Liver (tissue), 9 donors: ENCODE results near the gene WDR77. TPM values are rescaled to one million over a fixed set of nuclear protein-coding genes. Genes with fewer than 3 reads are reported as not detected.

Experiments
- DNase-seq: peaks from one replicate; pipeline ENCODE4 v3.0.0-alpha.2; 2017; ENCODE audit warnings: low spot score
- H3K27ac ChIP-seq, 2 donors: one replicate each; pipeline ENCODE4 v1.7.0; 2013; ENCODE audit warnings: inconsistent platforms in 2 of 2, low read length in 2 of 2, control low read depth in 1 of 2, low read depth in 1 of 2, mild to moderate bottlenecking in 1 of 2
- H3K27me3 ChIP-seq, 4 donors: one replicate each; pipeline versions ENCODE4 v1.6.1 to v1.7.0; 2013; ENCODE audit warnings: low read length in 3 of 4, inconsistent platforms in 1 of 4, mild to moderate bottlenecking in 1 of 4, moderate library complexity in 1 of 4; ENCODE audit not compliant: control insufficient read depth in 4 of 4, insufficient read depth in 4 of 4
- H3K36me3 ChIP-seq, 4 donors: one replicate each; pipeline versions ENCODE4 v1.6.1 to v1.7.0; 2013; ENCODE audit warnings: low read length in 3 of 4, mild to moderate bottlenecking in 3 of 4, low read depth in 1 of 4, moderate library complexity in 1 of 4; ENCODE audit not compliant: control insufficient read depth in 4 of 4, insufficient read depth in 3 of 4
- H3K4me1 ChIP-seq, 4 donors: one replicate each; pipeline versions ENCODE4 v1.6.1 to v1.7.0; 2013; ENCODE audit warnings: low read length in 3 of 4, mild to moderate bottlenecking in 3 of 4, moderate library complexity in 1 of 4; ENCODE audit not compliant: control insufficient read depth in 4 of 4, insufficient read depth in 4 of 4
- H3K4me3 ChIP-seq, 3 donors: one replicate each; pipeline versions ENCODE4 v1.6.1 to v1.7.0; 2013; ENCODE audit warnings: low read length in 3 of 3, control low read depth in 1 of 3, low read depth in 1 of 3, mild to moderate bottlenecking in 1 of 3
- H3K9ac ChIP-seq, 2 donors: one replicate each; pipeline ENCODE4 v1.7.0; 2013; ENCODE audit warnings: low read length in 2 of 2, mild to moderate bottlenecking in 2 of 2, moderate library complexity in 2 of 2, control low read depth in 1 of 2, low read depth in 1 of 2
- H3K9me3 ChIP-seq, 4 donors: one replicate each; pipeline versions ENCODE4 v1.6.1 to v1.7.0; 2013; ENCODE audit warnings: low read length in 3 of 4; ENCODE audit not compliant: control insufficient read depth in 4 of 4
- ATF3 ChIP-seq: IDR thresholded peaks from 2 replicates; pipeline ENCODE4 v1.6.1; 2016; ENCODE audit warnings: antibody characterized with exemption
- CTCF ChIP-seq: fragments of 150-350 bp; IDR thresholded peaks from 2 replicates; pipeline ENCODE4 v1.5.1; 2017; ENCODE audit warnings: improper control_type of control experiment, low read depth, low read length; ENCODE audit not compliant: missing input control
- EGR1 ChIP-seq, 2 donors: IDR thresholded peaks; 2 replicates each; pipeline ENCODE4 v1.6.1; 2016 to 2018; ENCODE audit warnings: antibody characterized with exemption in 2 of 2, low read depth in 2 of 2
- FOXA1 ChIP-seq: IDR thresholded peaks from 2 replicates; pipeline ENCODE4 v1.6.1; 2016; ENCODE audit warnings: antibody characterized with exemption
- FOXA2 ChIP-seq: IDR thresholded peaks from 2 replicates; pipeline ENCODE4 v1.6.1; 2016; ENCODE audit warnings: antibody characterized with exemption
- GABPA ChIP-seq, 2 donors: IDR thresholded peaks in 1 of 2; conservative IDR thresholded peaks in 1 of 2; 2 replicates each; pipeline ENCODE4 v1.6.1; 2016; ENCODE audit warnings: antibody characterized with exemption in 2 of 2, mild to moderate bottlenecking in 1 of 2, moderate library complexity in 1 of 2
- HNF4A ChIP-seq, 2 donors: conservative IDR thresholded peaks; 2 replicates each; pipeline ENCODE4 v1.6.1; 2016; ENCODE audit warnings: antibody characterized with exemption in 2 of 2, mild to moderate bottlenecking in 2 of 2
- HNF4G ChIP-seq: IDR thresholded peaks from 2 replicates; pipeline ENCODE4 v1.6.1; 2016; ENCODE audit warnings: antibody characterized with exemption
- JUND ChIP-seq, 2 donors: IDR thresholded peaks; 2 replicates each; pipeline ENCODE4 v1.6.1; 2016; ENCODE audit warnings: antibody characterized with exemption in 2 of 2
- MAX ChIP-seq: IDR thresholded peaks from 2 replicates; pipeline ENCODE4 v1.6.1; 2016; ENCODE audit warnings: antibody characterized with exemption
- NR2F2 ChIP-seq: IDR thresholded peaks from 2 replicates; pipeline ENCODE4 v1.6.1; 2016; ENCODE audit warnings: antibody characterized with exemption
- RAD21 ChIP-seq, 2 donors: IDR thresholded peaks; 2 replicates each; pipeline ENCODE4 v1.6.1; 2016; ENCODE audit warnings: antibody characterized with exemption in 2 of 2, mild to moderate bottlenecking in 2 of 2
- REST ChIP-seq: IDR thresholded peaks from 2 replicates; pipeline ENCODE4 v1.6.1; 2016; ENCODE audit warnings: antibody characterized with exemption, mild to moderate bottlenecking
- RXRA ChIP-seq, 2 donors: IDR thresholded peaks; 2 replicates each; pipeline ENCODE4 v1.6.1; 2017 to 2018; ENCODE audit warnings: antibody characterized with exemption in 2 of 2, mild to moderate bottlenecking in 1 of 2
- SP1 ChIP-seq: IDR thresholded peaks from 2 replicates; pipeline ENCODE4 v1.6.1; 2018; ENCODE audit warnings: antibody characterized with exemption, mild to moderate bottlenecking
- TAF1 ChIP-seq: conservative IDR thresholded peaks from 2 replicates; pipeline ENCODE4 v1.6.1; 2016; ENCODE audit warnings: antibody characterized with exemption, mild to moderate bottlenecking
- YY1 ChIP-seq: IDR thresholded peaks from 2 replicates; pipeline ENCODE4 v1.6.1; 2016; ENCODE audit warnings: antibody characterized with exemption, mild to moderate bottlenecking
- ZBTB33 ChIP-seq: IDR thresholded peaks from 2 replicates; pipeline ENCODE4 v1.6.1; 2016; ENCODE audit warnings: antibody characterized with exemption
- WGBS: extraction: QIAGEN DNeasy Blood & Tissue Kit; methylation state at CpG from one replicate; pipeline ENCODE4 v1.1.7; 2013; 5-methylcytosine and 5-hydroxymethylcytosine counted together
- polyA plus RNA-seq, 2 donors: library from polyadenylated mRNA; stranded (reverse) in 1 of 2; unstranded in 1 of 2; fragments of 200-250 nt in 1 of 2; fragments of >200 nt in 1 of 2; fragmentation: Nextera tagmentation in 1 of 2; extraction: Ambion mirVana in 1 of 2; gene quantifications; one replicate each; pipeline versions ENCODE4 v1.2.1 to v1.2.3, GENCODE V29; 2013 to 2015
- total RNA-seq, 2 donors: library from RNA; depleted of rRNA; stranded (reverse); fragments of >200 nt; gene quantifications; one replicate each; pipeline ENCODE4 v1.2.3, GENCODE V29; 2014
- donor health status: healthy.
- donor health status: healthy.
- donor health status: healthy.
- donor health status: healthy.
- donor health status: healthy.

The WDR77 gene
- total RNA-seq (10 to 100 TPM; 12.7 to 21.9 TPM), polyA plus RNA-seq (10 to 100 TPM; 17.9 to 25.3 TPM)

- Histone ChIP-seq H3K27me3 (no peaks in the 10 kb centered on the region), H3K9ac (peak within 1 kb of the TSS; percentile 97), H3K4me1 (peaks cover 2 to 31% (median 23%) of the 10 kb centered on the region in 4 donors), H3K36me3 (peaks cover 0 to 16% (median 7%) of the 10 kb centered on the region in 4 donors), H3K4me3 (peak within 1 kb of the TSS; percentile 78 to 99 (median 98)), H3K9me3 (no peaks in the 10 kb centered on the region), H3K27ac (peak within 1 kb of the TSS; percentile 80 to 87)
- under 1% methylated on average over 54 of the region's 54 CpGs for WGBS
- no peak for TF ChIP-seq HNF4A (conservative IDR thresholded peaks at IDR 0.05)
- TF ChIP-seq HNF4G, result no peak
- peak in 1 of 2 donors; percentile 64 for TF ChIP-seq RXRA (IDR thresholded peaks at IDR 0.05)
- no peak for TF ChIP-seq ATF3
- TF ChIP-seq RAD21 (IDR thresholded peaks at IDR 0.05), result peak; percentile 13 to 38
- TF ChIP-seq GABPA (IDR thresholded peaks at IDR 0.05 in 1 of 2, conservative IDR thresholded peaks at IDR 0.05 in 1 of 2), result peak in 1 of 2 donors; percentile 84
- TF ChIP-seq MAX, result peak; percentile 77
- no peak for TF ChIP-seq FOXA1
- TF ChIP-seq FOXA2, result no peak
- no peak for TF ChIP-seq EGR1 (IDR thresholded peaks at IDR 0.05; ENCODE audit: low read depth in 2 of 2)
- no peak for TF ChIP-seq CTCF
- TF ChIP-seq ZBTB33, result peak; percentile 100
- peak; percentile 35 for TF ChIP-seq SP1
- TF ChIP-seq NR2F2, result peak; percentile 32
- peak; percentile 100 for TF ChIP-seq YY1
- peak; percentile 43 for TF ChIP-seq REST
- TF ChIP-seq JUND (IDR thresholded peaks at IDR 0.05), result peak in 1 of 2 donors; percentile 55
- TF ChIP-seq TAF1, result peak; percentile 39
- peak; percentile 86 for DNase-seq
Measured at GRCh38 chr1:111448918-111449702, at the start of gene WDR77, which contains the start of gene ATP5PB. TSS of gene WDR77 (minus strand) at chr1:111449256. CDS start at chr1:111449169, 87 bp downstream. TSS of gene ATP5PB (plus strand) at chr1:111449464. CDS start at chr1:111449542, 78 bp downstream.
